Transverse colon (tissue), 4 donors: ENCODE results near the gene DIABLO.

ENCODE experiments used
- EP300 ChIP-seq: sonication (generic); formaldehyde crosslinking; IDR thresholded peaks from one replicate; pipeline ENCODE4 v1.6.1; 2017; ENCODE audit warnings: antibody characterized with exemption, low read depth
- POLR2A ChIP-seq: fragments of 450-650 bp; IDR thresholded peaks from one replicate; pipeline ENCODE4 v1.6.1; 2016; ENCODE audit warnings: antibody characterized with exemption, mild to moderate bottlenecking, moderate library complexity
- POLR2AphosphoS5 ChIP-seq, 3 donors: sonication (generic); formaldehyde crosslinking; IDR thresholded peaks; one replicate each; pipeline ENCODE4 v1.6.1; 2016; ENCODE audit warnings: antibody characterized with exemption in 3 of 3
- TF ChIP-seq, protein P1 (sequence below), 5 experiments: fragments of 200-600 bp in 3 of 5; fragments of 450-650 bp in 2 of 5; sonication (generic) in 3 of 5; IDR thresholded peaks; 1 replicate in 2 of 5; 2 replicates in 3 of 5; pipeline ENCODE4 v1.5.1; 2016 to 2017; ENCODE audit warnings: antibody characterized with exemption in 5 of 5, inconsistent platforms in 3 of 5, mild to moderate bottlenecking in 2 of 5, moderate library complexity in 1 of 5

DNA sequence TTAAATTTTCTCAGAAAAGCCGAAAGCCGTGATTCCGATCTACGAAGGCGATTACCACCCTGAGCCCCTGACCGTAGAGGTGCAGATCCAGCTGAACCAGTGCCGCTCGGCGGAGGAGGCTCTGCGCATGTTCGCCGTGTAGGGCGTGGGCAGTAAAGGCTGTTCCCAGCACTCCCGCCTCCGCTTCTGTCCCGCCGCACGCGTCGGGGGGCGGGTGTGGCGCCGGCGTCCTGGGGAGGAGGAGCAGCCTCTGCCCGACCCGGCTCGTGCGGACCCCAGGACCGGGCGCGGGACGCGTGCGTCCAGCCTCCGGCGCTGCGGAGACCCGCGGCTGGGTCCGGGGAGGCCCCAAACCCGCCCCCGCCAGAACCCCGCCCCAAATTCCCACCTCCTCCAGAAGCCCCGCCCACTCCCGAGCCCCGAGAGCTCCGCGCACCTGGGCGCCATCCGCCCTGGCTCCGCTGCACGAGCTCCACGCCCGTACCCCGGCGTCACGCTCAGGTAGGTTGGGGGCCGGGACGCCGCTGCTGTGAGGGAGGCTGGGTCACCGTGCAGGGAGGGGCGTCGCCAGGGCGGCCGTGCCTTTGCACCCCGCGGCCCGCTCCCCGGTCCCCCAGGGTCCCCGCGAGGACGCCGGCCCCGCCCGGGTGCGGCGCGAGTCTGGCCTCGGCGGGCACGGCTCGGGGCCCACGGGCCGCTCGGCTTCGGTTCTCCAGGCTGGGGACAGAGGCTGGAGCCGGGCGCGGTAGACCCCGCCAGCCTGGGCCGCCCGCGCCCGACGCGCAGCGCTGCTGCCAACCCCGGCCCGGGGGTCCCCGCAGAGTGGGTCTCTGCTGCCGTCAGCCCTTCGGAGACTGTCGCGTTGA, 22.3 kb downstream of the DIABLO start, which contains the start of gene B3GNT4:
- TF ChIP-seq, protein P1, sequence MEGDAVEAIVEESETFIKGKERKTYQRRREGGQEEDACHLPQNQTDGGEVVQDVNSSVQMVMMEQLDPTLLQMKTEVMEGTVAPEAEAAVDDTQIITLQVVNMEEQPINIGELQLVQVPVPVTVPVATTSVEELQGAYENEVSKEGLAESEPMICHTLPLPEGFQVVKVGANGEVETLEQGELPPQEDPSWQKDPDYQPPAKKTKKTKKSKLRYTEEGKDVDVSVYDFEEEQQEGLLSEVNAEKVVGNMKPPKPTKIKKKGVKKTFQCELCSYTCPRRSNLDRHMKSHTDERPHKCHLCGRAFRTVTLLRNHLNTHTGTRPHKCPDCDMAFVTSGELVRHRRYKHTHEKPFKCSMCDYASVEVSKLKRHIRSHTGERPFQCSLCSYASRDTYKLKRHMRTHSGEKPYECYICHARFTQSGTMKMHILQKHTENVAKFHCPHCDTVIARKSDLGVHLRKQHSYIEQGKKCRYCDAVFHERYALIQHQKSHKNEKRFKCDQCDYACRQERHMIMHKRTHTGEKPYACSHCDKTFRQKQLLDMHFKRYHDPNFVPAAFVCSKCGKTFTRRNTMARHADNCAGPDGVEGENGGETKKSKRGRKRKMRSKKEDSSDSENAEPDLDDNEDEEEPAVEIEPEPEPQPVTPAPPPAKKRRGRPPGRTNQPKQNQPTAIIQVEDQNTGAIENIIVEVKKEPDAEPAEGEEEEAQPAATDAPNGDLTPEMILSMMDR (IDR thresholded peaks at IDR 0.05): no peak
- no peak for TF ChIP-seq POLR2AphosphoS5 (IDR thresholded peaks at IDR 0.05)
- no peak for TF ChIP-seq POLR2A
- no peak for TF ChIP-seq EP300
